HepG2 (cell line): ENCODE results near the gene CYP2W1. TPM values are rescaled to one million over a fixed set of nuclear protein-coding genes. Genes with fewer than 3 reads are reported as not detected.

Source experiments
- AGO1 ChIP-seq: fragments of 200-400 bp; formaldehyde crosslinking; IDR thresholded peaks from 2 replicates; pipeline ENCODE4 v1.6.1; 2017; ENCODE audit warnings: mild to moderate bottlenecking, low read depth, low read length, moderate library complexity; ENCODE audit not compliant: poor library complexity, severe bottlenecking
- AGO2 ChIP-seq: fragments of 200-400 bp; formaldehyde crosslinking; optimal IDR thresholded peaks from 2 replicates; pipeline ENCODE3; 2017; ENCODE audit warnings: mild to moderate bottlenecking, low read depth, low read length, moderate library complexity
- DNMT3B ChIP-seq: conservative IDR thresholded peaks from 2 replicates; pipeline ENCODE4 v1.6.1; 2016; ENCODE audit warnings: missing biosample characterization, control low read depth
- ESRRA ChIP-seq: sonication (generic); formaldehyde crosslinking; IDR thresholded peaks from 2 replicates; pipeline ENCODE4 v1.5.1; 2020; ENCODE audit warnings: mild to moderate bottlenecking, low read depth, missing genetic modification reagents
- FOXC1 ChIP-seq: sonication (generic); formaldehyde crosslinking; IDR thresholded peaks from 2 replicates; pipeline ENCODE4 v1.8.0; 2022; ENCODE audit warnings: mild to moderate bottlenecking, missing genetic modification reagents, borderline replicate concordance
- HNF4G ChIP-seq, 2 experiments: sonication (generic) in 1 of 2; formaldehyde crosslinking in 1 of 2; IDR thresholded peaks; 2 replicates each; pipeline versions ENCODE4 v1.4.0 to v1.6.1; 2011 to 2020; ENCODE audit warnings: borderline replicate concordance in 2 of 2, low read depth in 2 of 2, mild to moderate bottlenecking in 2 of 2, low read length in 1 of 2, missing genetic modification reagents in 1 of 2, moderate library complexity in 1 of 2
- HNRNPK ChIP-seq: fragments of 200-400 bp; formaldehyde crosslinking; IDR thresholded peaks from 2 replicates; pipeline ENCODE4 v1.6.1; 2018; ENCODE audit warnings: low read length, low read depth, moderate library complexity, mild to moderate bottlenecking; ENCODE audit not compliant: poor library complexity, severe bottlenecking
- HNRNPLL ChIP-seq: fragments of 200-400 bp; formaldehyde crosslinking; IDR thresholded peaks from 2 replicates; pipeline ENCODE4 v1.6.1; 2017; ENCODE audit warnings: mild to moderate bottlenecking, low read depth, low read length; ENCODE audit not compliant: poor library complexity, severe bottlenecking
- IKZF4 ChIP-seq: sonication (generic); formaldehyde crosslinking; IDR thresholded peaks from 2 replicates; pipeline ENCODE4 v1.5.1; 2020; ENCODE audit warnings: borderline replicate concordance, mild to moderate bottlenecking, low read depth, missing genetic modification reagents; ENCODE audit errors: not compliant biosample characterization
- JUND ChIP-seq: sonication (generic); formaldehyde crosslinking; IDR thresholded peaks from 2 replicates; pipeline ENCODE4 v1.8.0; 2022; ENCODE audit warnings: mild to moderate bottlenecking, missing genetic modification reagents
- KDM1A ChIP-seq: IDR thresholded peaks from 2 replicates; pipeline ENCODE4 v1.6.1; 2016; ENCODE audit warnings: missing compliant biosample characterization
- KDM6A ChIP-seq: IDR thresholded peaks from 2 replicates; pipeline ENCODE4 v1.6.1; 2016; ENCODE audit warnings: low read depth
- MED13 ChIP-seq: sonication (generic); formaldehyde crosslinking; IDR thresholded peaks from 2 replicates; pipeline ENCODE4 v1.5.0; 2020; ENCODE audit warnings: missing genetic modification reagents
- PHF20 ChIP-seq: sonication (generic); formaldehyde crosslinking; IDR thresholded peaks from 2 replicates; pipeline ENCODE4 v1.5.0; 2020; ENCODE audit warnings: mild to moderate bottlenecking, missing genetic modification reagents
- POLR2G ChIP-seq: fragments of 200-400 bp; formaldehyde crosslinking; IDR thresholded peaks from 2 replicates; pipeline ENCODE4 v1.6.1; 2018; ENCODE audit warnings: mild to moderate bottlenecking, low read depth, low read length, moderate library complexity
- SATB2 ChIP-seq: sonication (generic); formaldehyde crosslinking; IDR thresholded peaks from 2 replicates; pipeline ENCODE4 v1.5.0; 2020; ENCODE audit warnings: missing genetic modification reagents
- SOX6 ChIP-seq, 2 experiments: fragments of 450-650 bp in 1 of 2; sonication (generic) in 1 of 2; formaldehyde crosslinking in 1 of 2; IDR thresholded peaks; 2 replicates each; pipeline versions ENCODE4 v1.4.0 to v1.6.1; 2017 to 2020; ENCODE audit warnings: antibody characterized with exemption in 1 of 2, mild to moderate bottlenecking in 1 of 2, missing genetic modification reagents in 1 of 2
- SRF ChIP-seq: IDR thresholded peaks from 2 replicates; pipeline ENCODE4 v1.6.1; 2011; ENCODE audit warnings: mild to moderate bottlenecking, low read depth, low read length, moderate library complexity
- TBX2 ChIP-seq: sonication (generic); formaldehyde crosslinking; IDR thresholded peaks from 2 replicates; pipeline ENCODE4 v1.5.0; 2020; ENCODE audit warnings: missing genetic modification reagents, mild to moderate bottlenecking, borderline replicate concordance
- ZFY ChIP-seq: sonication (generic); formaldehyde crosslinking; IDR thresholded peaks from 2 replicates; pipeline ENCODE4 v1.4.0; 2020; ENCODE audit warnings: missing genetic modification reagents
- ZNF24 ChIP-seq: fragments of 450-650 bp; IDR thresholded peaks from 2 replicates; pipeline ENCODE4 v1.6.1; 2017; ENCODE audit warnings: antibody characterized with exemption, mild to moderate bottlenecking
- ZNF264 ChIP-seq: sonication (generic); formaldehyde crosslinking; IDR thresholded peaks from 2 replicates; pipeline ENCODE4 v1.4.0; 2020; ENCODE audit warnings: missing genetic modification reagents
- ZNF282 ChIP-seq: fragments of 450-650 bp; IDR thresholded peaks from 2 replicates; pipeline ENCODE4 v1.6.1; 2018; ENCODE audit not compliant: partially characterized antibody
- ZNF317 ChIP-seq: sonication (generic); formaldehyde crosslinking; IDR thresholded peaks from 2 replicates; pipeline ENCODE4 v1.5.0; 2020; ENCODE audit warnings: mild to moderate bottlenecking, missing genetic modification reagents
- ZNF619 ChIP-seq: sonication (generic); formaldehyde crosslinking; IDR thresholded peaks from 2 replicates; pipeline ENCODE4 v1.4.0; 2020; ENCODE audit warnings: mild to moderate bottlenecking, missing genetic modification reagents
- ZNF7 ChIP-seq: IDR thresholded peaks from 2 replicates; pipeline ENCODE4 v1.6.1; 2016; ENCODE audit warnings: missing biosample characterization, missing genetic modification reagents
- ZZZ3 ChIP-seq: sonication (generic); formaldehyde crosslinking; IDR thresholded peaks from 2 replicates; pipeline ENCODE4 v1.4.0; 2020; ENCODE audit warnings: missing genetic modification reagents, mild to moderate bottlenecking, borderline replicate concordance
- polyA plus RNA-seq, 8 experiments: library from polyadenylated mRNA; depleted of rRNA in 3 of 8; stranded (reverse) in 7 of 8; unstranded in 1 of 8; fragments of >200 nt; fragmentation: Illumina TruSeq in 4 of 8; extraction: Trizol in 4 of 8; gene quantifications; 2 replicates each; pipeline versions ENCODE4 v1.2.1 to v1.2.3, GENCODE V29; 2011 to 2016; ENCODE audit warnings: low read depth in 4 of 8, missing spikeins in 1 of 8, mixed read lengths in 1 of 8; ENCODE audit not compliant: insufficient read depth in 1 of 8
- total RNA-seq, 5 experiments: library from RNA; depleted of rRNA; stranded (reverse); fragments of >200 nt; fragmentation: Illumina TruSeq; extraction: Trizol; gene quantifications; 2 replicates each; pipeline ENCODE4 v1.2.3, GENCODE V29; 2016; ENCODE audit warnings: low read depth in 1 of 5
- TF ChIP-seq, protein P1 (sequence below): sonication (generic); formaldehyde crosslinking; IDR thresholded peaks from 2 replicates; pipeline ENCODE4 v1.4.0; 2020; ENCODE audit warnings: missing genetic modification reagents, low read depth, mild to moderate bottlenecking, borderline replicate concordance
- TF ChIP-seq, protein P2 (sequence below): sonication (generic); formaldehyde crosslinking; IDR thresholded peaks from 2 replicates; pipeline ENCODE4 v1.5.1; 2020; ENCODE audit warnings: mild to moderate bottlenecking, missing genetic modification reagents, moderate library complexity

The CYP2W1 gene
- total and polyA plus RNA-seq, 2 of the 13 experiments (the other 11 are each of a cell fraction or from before 2014, with no cell fraction given): 19.5 to 31.7 TPM

DNA sequence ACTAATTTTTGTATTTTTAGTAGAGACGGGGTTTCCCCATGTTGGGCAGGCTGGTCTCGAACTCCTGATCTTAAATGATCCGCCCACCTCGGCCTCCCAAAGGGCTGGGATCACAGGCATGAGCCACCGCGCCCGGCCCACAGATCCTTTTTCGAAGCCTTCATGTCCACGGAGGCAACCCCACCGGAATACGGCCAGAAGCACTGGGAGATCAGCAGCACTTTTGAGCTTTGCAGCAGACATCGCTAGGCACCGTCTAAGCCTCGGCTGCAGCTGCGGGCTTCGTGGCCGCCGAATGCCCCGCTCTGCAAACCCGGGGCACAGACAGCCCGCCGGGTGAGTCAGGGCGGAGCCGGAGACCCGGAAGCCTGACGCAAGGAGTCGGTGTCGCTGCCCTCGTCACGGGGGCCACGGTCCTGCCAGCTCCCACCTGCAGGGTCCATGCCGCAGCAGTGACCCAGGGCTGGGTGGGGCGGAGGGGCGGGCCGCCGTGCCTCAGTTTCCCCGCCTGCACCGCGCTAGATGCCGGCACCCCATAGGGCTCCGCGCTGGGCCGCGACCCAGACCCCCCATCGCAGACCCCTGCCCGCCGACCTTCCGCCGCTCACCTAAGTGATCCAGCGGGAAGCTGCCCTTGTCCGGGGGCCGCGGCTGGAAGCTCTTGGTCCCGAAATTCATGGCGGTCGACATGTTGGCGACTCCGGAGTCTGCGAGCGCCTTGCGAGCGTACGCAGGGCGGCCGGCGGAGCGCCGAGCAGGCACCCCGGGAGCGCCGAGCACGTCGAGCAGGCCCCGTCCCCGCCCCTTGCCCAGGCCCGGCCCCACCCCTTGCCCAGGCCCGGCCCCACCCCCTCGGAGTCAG is 7.9 kb upstream of the CYP2W1 start, which contains the start of gene COX19 (continued):
- TF ChIP-seq ESRRA (peak; percentile 49; the same call in 1 of the 2 replicates), ZNF282 (no peak), KDM6A (CRISPR knock-in tag) (no peak), ZNF619 (CRISPR knock-in tag) (peak; percentile 35; the same call in 1 of the 2 replicates), ZNF264 (CRISPR knock-in tag) (peak; percentile 66; the same call in 1 of the 2 replicates), HNRNPLL (peak; percentile 81), ZFY (CRISPR knock-in tag) (peak; percentile 77), TBX2 (peak; percentile 77), SRF (peak; percentile 98), KDM1A (CRISPR knock-in tag) (no peak), DNMT3B (CRISPR knock-in tag) (no peak), MED13 (CRISPR knock-in tag) (peak; percentile 46; the same call in 1 of the 2 replicates), ZZZ3 (CRISPR knock-in tag) (0 out of 2 replicates have a peak, but pooled peaks have one; percentile 68), HNRNPK (peak; percentile 32), ZNF24 (no peak), ZNF7 (CRISPR knock-in tag) (no peak), PHF20 (CRISPR knock-in tag) (peak; percentile 71; the same call in 1 of the 2 replicates), ZNF317 (peak; percentile 62), POLR2G (peak; percentile 79), FOXC1 (CRISPR knock-in tag) (peak; percentile 49; the same call in 1 of the 2 replicates), SATB2 (CRISPR knock-in tag) (peak; percentile 79), IKZF4 (CRISPR knock-in tag) (peak; percentile 27), AGO1 (peak; percentile 89), HNF4G (IDR thresholded peaks at IDR 0.05; ENCODE audit: borderline replicate concordance, low read depth, low read length) (no peak), HNF4G (CRISPR knock-in tag; IDR thresholded peaks at IDR 0.05; ENCODE audit: borderline replicate concordance, low read depth) (no peak), SOX6 (IDR thresholded peaks at IDR 0.05) (no peak), SOX6 (CRISPR knock-in tag; IDR thresholded peaks at IDR 0.05) (peak; percentile 45; the same call in 1 of the 2 replicates), JUND (CRISPR knock-in tag) (no peak), AGO2 (peak; percentile 88)
- TF ChIP-seq, protein P1, sequence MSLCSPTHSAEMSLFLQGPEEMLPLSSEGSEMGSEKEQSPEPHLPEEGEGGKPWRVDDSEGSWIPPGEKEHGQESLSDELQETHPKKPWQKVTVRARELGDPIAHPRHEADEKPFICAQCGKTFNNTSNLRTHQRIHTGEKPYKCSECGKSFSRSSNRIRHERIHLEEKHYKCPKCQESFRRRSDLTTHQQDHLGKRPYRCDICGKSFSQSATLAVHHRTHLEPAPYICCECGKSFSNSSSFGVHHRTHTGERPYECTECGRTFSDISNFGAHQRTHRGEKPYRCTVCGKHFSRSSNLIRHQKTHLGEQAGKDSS (CRISPR knock-in tag): peak; percentile 95
- TF ChIP-seq, protein P2, sequence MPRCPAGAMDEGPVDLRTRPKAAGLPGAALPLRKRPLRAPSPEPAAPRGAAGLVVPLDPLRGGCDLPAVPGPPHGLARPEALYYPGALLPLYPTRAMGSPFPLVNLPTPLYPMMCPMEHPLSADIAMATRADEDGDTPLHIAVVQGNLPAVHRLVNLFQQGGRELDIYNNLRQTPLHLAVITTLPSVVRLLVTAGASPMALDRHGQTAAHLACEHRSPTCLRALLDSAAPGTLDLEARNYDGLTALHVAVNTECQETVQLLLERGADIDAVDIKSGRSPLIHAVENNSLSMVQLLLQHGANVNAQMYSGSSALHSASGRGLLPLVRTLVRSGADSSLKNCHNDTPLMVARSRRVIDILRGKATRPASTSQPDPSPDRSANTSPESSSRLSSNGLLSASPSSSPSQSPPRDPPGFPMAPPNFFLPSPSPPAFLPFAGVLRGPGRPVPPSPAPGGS (CRISPR knock-in tag): 0 out of 2 replicates have a peak, but pooled peaks have one; percentile 46
